H7 (cell line): Measurements from ENCODE around the gene NR3C2. TPM values are rescaled to one million over a fixed set of nuclear protein-coding genes. Genes with fewer than 3 reads are reported as not detected.

ENCODE experiments used
- DNase-seq: peaks from one replicate; pipeline ENCODE4 v3.0.0; 2012
- H3K27me3 ChIP-seq: 2 replicates; pipeline ENCODE4 v1.6.0; 2011; ENCODE audit warnings: mild to moderate bottlenecking, low read length; ENCODE audit not compliant: control insufficient read depth, insufficient read depth
- H3K36me3 ChIP-seq: replicated peaks from 2 replicates; pipeline ENCODE4 v1.5.1; 2011; ENCODE audit warnings: low read length; ENCODE audit not compliant: control insufficient read depth, insufficient read depth
- H3K4me3 ChIP-seq: 2 replicates; pipeline ENCODE4 v1.5.1; 2011; ENCODE audit warnings: low read depth, mild to moderate bottlenecking, control low read depth, low read length, moderate library complexity; ENCODE audit not compliant: insufficient read depth
- total RNA-seq: library from RNA; depleted of rRNA; stranded (reverse); fragments of >200 nt; shearing (Covaris generic); gene quantifications from 2 replicates; pipeline ENCODE4 v1.2.3, GENCODE V29; 2014

Gene NR3C2
- total RNA-seq, 1 experiment from 2014 or later = 0.55 TPM

DNA sequence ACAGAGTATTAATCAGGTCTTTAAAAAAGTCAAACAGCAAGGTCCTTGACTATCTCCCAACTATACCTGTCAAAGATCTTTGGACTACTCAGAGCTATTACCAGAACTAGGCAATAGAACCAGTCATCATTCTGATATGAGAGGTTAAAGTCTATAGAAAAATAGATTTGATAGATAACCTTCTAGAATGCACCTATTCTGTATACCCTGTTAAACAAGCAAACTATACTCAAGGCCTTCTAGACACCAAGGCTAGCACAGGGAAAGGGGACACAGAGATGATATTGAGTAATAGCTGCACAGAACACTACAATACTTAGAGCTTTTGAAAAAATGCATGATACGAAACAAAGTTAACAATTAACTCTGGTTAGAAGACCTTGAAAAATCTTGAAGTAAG lies 149.5 kb downstream of the NR3C2 start:
- no peaks in the 10 kb centered on the region for H3K36me3 ChIP-seq
- no peak for DNase-seq
- H3K27me3 ChIP-seq = no peaks in the 10 kb centered on the region
- H3K4me3 ChIP-seq = no peak overlapping the region

DNA sequence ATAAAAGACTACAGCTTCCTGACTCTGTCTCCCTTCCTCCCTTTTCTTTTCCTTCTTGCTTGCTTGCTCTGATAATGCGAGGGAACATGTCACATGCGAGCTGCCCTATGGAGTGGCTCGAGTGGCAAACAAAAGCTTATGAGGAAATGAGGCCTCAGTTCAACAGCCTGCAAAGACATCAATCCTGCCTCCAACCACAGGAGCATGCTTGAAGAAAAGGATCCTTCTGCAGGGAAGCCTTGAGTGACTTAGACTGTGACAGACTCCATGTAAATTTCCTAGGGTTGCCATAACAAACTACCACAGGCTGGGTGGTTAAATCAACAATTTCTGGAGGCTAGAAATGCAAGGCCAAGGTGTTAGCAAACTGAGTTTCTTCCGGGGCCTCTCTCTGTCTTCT lies 152.5 kb downstream of the NR3C2 start:
- H3K36me3 ChIP-seq = no peaks in the 10 kb centered on the region
- H3K4me3 ChIP-seq = no peak overlapping the region
- no peak for DNase-seq
- H3K27me3 ChIP-seq = no peaks in the 10 kb centered on the region

GRCh38 chr4:148288448-148288847 lies 153.8 kb downstream of the NR3C2 start:
- H3K27me3 ChIP-seq = no peaks in the 10 kb centered on the region
- DNase-seq = no peak

GRCh38 chr4:148287111-148287510 lies 155.1 kb downstream of the NR3C2 start:
- no peak overlapping the region for H3K4me3 ChIP-seq
- H3K27me3 ChIP-seq = no peaks in the 10 kb centered on the region
- DNase-seq = no peak
- H3K36me3 ChIP-seq = no peaks in the 10 kb centered on the region

More at GRCh38 chr4:148288448-148288847, 153.8 kb downstream of the NR3C2 start:
- Histone ChIP-seq H3K4me3 (no peak overlapping the region), H3K36me3 (no peaks in the 10 kb centered on the region)

DNA sequence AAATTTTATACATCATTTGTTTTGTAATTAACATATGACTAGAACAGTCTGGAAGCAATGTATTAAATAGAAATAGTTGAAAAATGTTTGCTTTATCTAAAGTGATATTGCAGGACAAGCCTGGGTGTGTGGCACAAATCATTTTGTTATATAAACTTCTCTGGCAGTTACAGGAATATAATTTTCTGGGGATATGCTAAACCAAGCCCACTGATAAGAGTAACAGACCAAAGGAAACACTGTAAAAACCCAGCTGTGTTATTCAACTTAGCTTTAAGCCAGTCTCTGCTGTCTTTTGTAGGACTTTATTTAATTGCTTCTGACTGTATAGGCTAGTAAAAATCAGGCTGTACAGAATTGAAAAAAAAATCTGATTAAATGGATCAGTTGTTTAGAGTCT lies 156.2 kb downstream of the NR3C2 start:
- no peak overlapping the region for H3K4me3 ChIP-seq
- no peaks in the 10 kb centered on the region for H3K36me3 ChIP-seq
- H3K27me3 ChIP-seq = no peaks in the 10 kb centered on the region
- DNase-seq = no peak

DNA sequence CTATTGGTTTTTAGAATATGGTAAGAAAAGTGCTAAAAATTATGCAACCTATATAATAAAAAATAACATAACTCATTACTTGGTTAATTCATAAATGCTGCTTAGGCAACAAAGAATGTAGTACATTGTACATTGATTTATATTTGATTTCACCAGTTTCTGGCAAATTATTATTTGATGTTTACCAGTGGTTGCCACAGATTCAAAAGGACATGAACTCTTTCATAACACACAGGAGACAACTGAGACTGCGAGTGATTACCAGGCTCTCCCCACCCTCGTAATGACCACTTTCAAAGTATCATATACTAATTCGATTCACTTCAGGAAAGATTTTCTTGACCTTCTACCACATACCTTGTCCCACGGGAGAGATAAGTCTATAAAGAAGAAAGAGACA lies 158.5 kb downstream of the NR3C2 start:
- H3K27me3 ChIP-seq = no peaks in the 10 kb centered on the region
- no peaks in the 10 kb centered on the region for H3K36me3 ChIP-seq
- no peak for DNase-seq
- no peak overlapping the region for H3K4me3 ChIP-seq

DNA sequence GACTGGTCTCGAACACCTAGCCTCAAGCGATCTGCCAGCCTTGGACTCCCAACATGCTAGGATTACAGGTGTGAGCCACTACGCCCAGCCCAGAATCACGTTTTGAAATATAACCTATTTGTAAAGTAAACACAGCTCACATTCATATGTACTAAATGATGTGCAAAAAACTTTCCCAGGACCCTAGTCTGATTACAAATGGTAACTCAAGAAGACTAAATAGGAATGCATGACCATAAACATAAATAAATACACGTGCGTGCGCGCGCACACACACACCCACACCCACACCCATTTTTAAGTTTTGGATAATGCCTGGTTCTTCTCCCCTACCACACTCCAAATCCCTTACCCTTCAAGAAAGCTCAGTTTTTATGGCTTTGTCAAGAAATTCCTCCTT lies 163.9 kb downstream of the NR3C2 start:
- H3K36me3 ChIP-seq = no peaks in the 10 kb centered on the region
- H3K4me3 ChIP-seq = no peak overlapping the region
- DNase-seq = no peak
- H3K27me3 ChIP-seq = no peaks in the 10 kb centered on the region

DNA sequence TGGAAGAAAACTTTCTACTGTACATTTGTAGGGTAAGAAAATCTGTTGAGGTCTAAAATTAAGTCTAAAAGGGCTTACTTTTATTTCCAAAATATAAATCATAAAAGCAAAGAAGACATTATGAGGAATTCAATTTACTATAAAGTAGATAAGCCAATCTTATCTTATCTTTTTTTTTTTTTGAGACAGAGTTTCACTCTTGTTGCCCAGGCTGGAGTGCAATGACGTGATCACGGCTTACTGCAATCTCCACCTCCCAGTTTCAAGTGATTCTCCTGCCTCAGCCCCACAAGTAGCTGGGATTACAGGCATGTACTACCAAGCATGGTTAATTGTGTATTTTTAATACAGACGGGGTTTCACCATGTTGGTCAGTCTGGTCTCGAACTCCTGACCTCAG lies 166.9 kb downstream of the NR3C2 start:
- DNase-seq = no peak
- no peak overlapping the region for H3K4me3 ChIP-seq
- H3K36me3 ChIP-seq = no peaks in the 10 kb centered on the region
- H3K27me3 ChIP-seq = no peaks in the 10 kb centered on the region

DNA sequence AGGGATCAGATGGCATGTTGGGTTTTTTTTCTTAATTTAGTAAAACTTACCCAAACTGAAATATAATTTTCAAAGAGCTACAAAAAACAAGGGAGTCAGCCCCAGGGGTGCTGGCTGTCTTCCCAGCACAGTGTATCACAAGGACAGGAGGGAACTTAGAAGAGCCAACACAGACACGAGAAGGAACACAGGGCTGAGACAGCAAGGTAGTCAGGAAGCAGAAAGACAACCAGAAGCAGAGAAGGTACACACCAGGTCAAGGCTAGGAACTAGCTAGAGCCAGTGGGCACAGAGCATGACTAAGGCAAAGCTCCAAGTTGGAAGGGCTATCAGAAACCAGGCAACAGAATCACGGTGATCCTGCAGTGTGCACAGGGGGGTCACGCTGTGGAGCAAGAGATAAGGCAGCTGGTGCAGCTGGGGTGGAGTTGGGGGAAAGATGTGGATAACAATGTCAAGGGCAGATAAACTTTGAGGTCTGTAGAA lies 168.7 kb downstream of the NR3C2 start:
- no peaks in the 10 kb centered on the region for H3K36me3 ChIP-seq
- H3K4me3 ChIP-seq = no peak overlapping the region
- no peaks in the 10 kb centered on the region for H3K27me3 ChIP-seq
- DNase-seq = no peak

DNA sequence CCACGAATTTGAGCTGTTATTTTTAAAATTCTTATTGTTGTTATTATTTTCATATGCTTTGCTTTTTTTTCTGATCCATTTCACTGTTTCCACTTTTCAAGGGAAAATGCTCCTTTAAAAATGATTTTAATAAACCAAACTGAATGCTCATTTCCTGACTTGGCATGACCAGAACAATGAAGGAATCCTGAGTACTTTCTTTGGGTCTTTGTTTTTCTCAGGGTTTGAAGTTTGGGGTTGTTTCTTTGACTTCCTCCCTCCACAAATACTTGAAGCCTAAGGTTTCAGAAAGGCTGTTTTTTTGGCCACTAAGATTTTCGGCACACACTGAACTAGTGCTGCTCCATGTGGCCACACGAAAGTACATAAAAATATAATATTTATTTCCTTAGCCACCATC lies 171.0 kb downstream of the NR3C2 start:
- H3K4me3 ChIP-seq = no peak overlapping the region
- H3K36me3 ChIP-seq = no peaks in the 10 kb centered on the region
- H3K27me3 ChIP-seq = no peaks in the 10 kb centered on the region
- no peak for DNase-seq

- Histone ChIP-seq H3K27me3 (no peaks in the 10 kb centered on the region), H3K36me3 (no peaks in the 10 kb centered on the region), H3K4me3 (no peak overlapping the region)
- DNase-seq = no peak
Measured at GRCh38 chr4:148270630-148271029, 171.6 kb downstream of the NR3C2 start.

DNA sequence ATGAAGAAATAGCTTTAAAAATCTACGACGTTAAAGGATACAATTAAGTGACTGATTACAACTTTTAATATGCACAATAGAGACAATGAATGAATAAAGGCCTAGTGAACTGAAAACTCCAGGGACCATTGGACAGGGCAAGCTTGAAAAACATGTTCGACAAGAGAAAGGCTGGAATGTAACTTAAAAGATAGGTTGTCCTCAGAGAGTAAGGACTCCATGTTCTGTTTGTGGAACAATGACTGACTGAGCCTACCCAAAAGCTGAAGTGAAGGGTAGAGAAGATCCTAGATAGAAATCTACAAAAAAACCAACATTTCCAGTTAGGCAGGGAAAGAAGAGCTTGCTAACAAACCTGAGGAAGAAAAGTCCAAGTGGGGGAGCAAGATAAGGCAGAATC lies 173.4 kb downstream of the NR3C2 start:
- no peaks in the 10 kb centered on the region for H3K36me3 ChIP-seq

DNA sequence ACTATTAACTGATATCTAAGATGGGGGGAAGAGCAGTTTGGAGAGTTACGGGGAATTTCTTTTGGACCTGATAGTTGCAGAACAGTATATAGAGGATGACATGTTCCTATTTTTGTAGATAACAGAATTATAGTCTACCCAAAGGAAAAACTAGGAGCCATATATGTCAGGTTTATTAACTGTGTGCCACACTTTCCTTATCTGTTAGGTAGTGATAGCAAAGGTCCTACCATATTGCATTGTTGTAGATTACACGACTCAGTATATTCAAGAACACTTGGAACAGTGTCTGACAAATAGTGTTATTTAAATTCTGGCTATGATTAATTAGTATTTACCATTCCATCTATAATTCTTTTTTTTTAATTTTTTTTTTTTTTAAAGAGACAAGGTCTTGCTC lies 175.3 kb downstream of the NR3C2 start:
- H3K4me3 ChIP-seq = no peak overlapping the region
- H3K36me3 ChIP-seq = no peaks in the 10 kb centered on the region
- H3K27me3 ChIP-seq = no peaks in the 10 kb centered on the region
- no peak for DNase-seq

More for the DNA sequence above, 173.4 kb downstream of the NR3C2 start:
- Histone ChIP-seq H3K27me3 (no peaks in the 10 kb centered on the region), H3K4me3 (no peak overlapping the region)
- no peak for DNase-seq

- no peaks in the 10 kb centered on the region for H3K36me3 ChIP-seq
- no peak overlapping the region for H3K4me3 ChIP-seq
- DNase-seq = no peak
- no peaks in the 10 kb centered on the region for H3K27me3 ChIP-seq
Measured at GRCh38 chr4:148266240-148266639, 176.0 kb downstream of the NR3C2 start.

GRCh38 chr4:148265627-148266026 lies 176.6 kb downstream of the NR3C2 start:
- DNase-seq = no peak
- H3K4me3 ChIP-seq = no peak overlapping the region
- no peaks in the 10 kb centered on the region for H3K27me3 ChIP-seq
- no peaks in the 10 kb centered on the region for H3K36me3 ChIP-seq

- Histone ChIP-seq H3K36me3 (no peaks in the 10 kb centered on the region), H3K4me3 (no peak overlapping the region), H3K27me3 (no peaks in the 10 kb centered on the region)
- no peak for DNase-seq
Measured at GRCh38 chr4:148263802-148264201, 178.4 kb downstream of the NR3C2 start.
